Nucleus accumbens (tissue), 56 donors: ENCODE results near the gene ZNF330.
"Not testable (repeated sequence)": the region's sequence is repeated elsewhere in the genome, so short reads cannot be mapped to it uniquely, and the experiment has no call there.

Experiments
- DNase-seq, 56 donors: peaks; one replicate each; lab custom pipeline; 2025; lab: John Stamatoyannopoulos, UW

ZNF330 gene

GRCh38 chr4:141220691-141221659 is at the start of gene ZNF330:
Gene ZNF330 (plus strand): TSS chr4:141220895. CDS start chr4:141222372, 1,477 bp downstream.
- DNase-seq = peak; percentile 49 to 95 (median 88)

- no peak for DNase-seq
Measured at GRCh38 chr4:141174457-141174856, 46.2 kb upstream of the ZNF330 start.

GRCh38 chr4:141177171-141177570 is 43.5 kb upstream of the ZNF330 start:
- DNase-seq = no peak

GRCh38 chr4:141179474-141180373 is 41.0 kb upstream of the ZNF330 start:
- DNase-seq = no peak

GRCh38 chr4:141180991-141181761 is 39.5 kb upstream of the ZNF330 start:
- no peak for DNase-seq

GRCh38 chr4:141183491-141183890 is 37.2 kb upstream of the ZNF330 start:
- DNase-seq = not testable (repeated sequence)

- DNase-seq = no peak
Measured at GRCh38 chr4:141192564-141192963, 28.1 kb upstream of the ZNF330 start.

GRCh38 chr4:141193516-141194034 is 27.1 kb upstream of the ZNF330 start:
- DNase-seq = no peak

GRCh38 chr4:141195095-141195707 is 25.5 kb upstream of the ZNF330 start:
- no peak for DNase-seq

GRCh38 chr4:141196227-141196933 is 24.3 kb upstream of the ZNF330 start:
- DNase-seq = no peak

- peak in 1 of 56 donors; percentile 2 for DNase-seq
Measured at GRCh38 chr4:141207961-141208360, 12.7 kb upstream of the ZNF330 start.

GRCh38 chr4:141210168-141210567 is 10.5 kb upstream of the ZNF330 start:
- DNase-seq = no peak

GRCh38 chr4:141213550-141213991 is 7.1 kb upstream of the ZNF330 start:
- DNase-seq = no peak

GRCh38 chr4:141215030-141215429 is 5.7 kb upstream of the ZNF330 start:
- DNase-seq = no peak

- DNase-seq = no peak
Measured at GRCh38 chr4:141216002-141216761, 4.5 kb upstream of the ZNF330 start.

GRCh38 chr4:141220271-141220670 is 424 bp upstream of the ZNF330 start:
- DNase-seq = peak in 10 of 56 donors; percentile 25 to 63 (median 49)

- no peak for DNase-seq
Measured at GRCh38 chr4:141223418-141223817, 2.7 kb downstream of the ZNF330 start.

GRCh38 chr4:141227280-141227679 is 6.6 kb downstream of the ZNF330 start:
- DNase-seq = not testable (repeated sequence)
